ENCODE measurements around the gene OR1K1.

GRCh38 chr9:122777052-122777451, 22.9 kb upstream of the OR1K1 start:
- TF ChIP-seq CTCF (IDR thresholded peaks at IDR 0.05 in 8 of 11, conservative IDR thresholded peaks at IDR 0.05 in 3 of 11), result no peak
- TF ChIP-seq POLR2A (IDR thresholded peaks at IDR 0.05), result no peak
